HepG2 (cell line): ENCODE measurements around the gene ZFR. TPM values are rescaled to one million over a fixed set of nuclear protein-coding genes. Genes with fewer than 3 reads are reported as not detected.
A peak's percentile ranks its signal among the peaks of the same experiment; 100 is the strongest.

Experiments
- CEBPG ChIP-seq: IDR thresholded peaks from 2 replicates; pipeline ENCODE4 v1.6.1; 2016
- DMAP1 ChIP-seq: IDR thresholded peaks from 2 replicates; pipeline ENCODE4 v1.6.1; 2016
- HHEX ChIP-seq: IDR thresholded peaks from 2 replicates; pipeline ENCODE4 v1.6.1; 2016; ENCODE audit warnings: control low read depth
- PHF21A ChIP-seq: sonication (generic); formaldehyde crosslinking; IDR thresholded peaks from 2 replicates; pipeline ENCODE4 v1.5.0; 2020; ENCODE audit warnings: mild to moderate bottlenecking, missing genetic modification reagents
- TAF1 ChIP-seq: sonication (generic); formaldehyde crosslinking; IDR thresholded peaks from 2 replicates; pipeline ENCODE4 v1.4.0; 2020; ENCODE audit warnings: missing genetic modification reagents
- ZNF205 ChIP-seq: IDR thresholded peaks from 2 replicates; pipeline ENCODE4 v1.6.1; 2018; ENCODE audit warnings: missing biosample characterization, missing genetic modification reagents
- ZNF331 ChIP-seq: sonication (generic); formaldehyde crosslinking; IDR thresholded peaks from 2 replicates; pipeline ENCODE4 v1.4.0; 2020; ENCODE audit warnings: missing genetic modification reagents
- ZNF564 ChIP-seq: sonication (generic); formaldehyde crosslinking; IDR thresholded peaks from 2 replicates; pipeline ENCODE4 v1.8.1; 2023; ENCODE audit warnings: mild to moderate bottlenecking, missing genetic modification reagents
- ZNF605 ChIP-seq: sonication (generic); formaldehyde crosslinking; IDR thresholded peaks from 2 replicates; pipeline ENCODE4 v1.8.0; 2022; ENCODE audit warnings: mild to moderate bottlenecking, missing genetic modification reagents
- ZNF746 ChIP-seq: sonication (generic); formaldehyde crosslinking; IDR thresholded peaks from 2 replicates; pipeline ENCODE4 v1.8.0; 2022; ENCODE audit warnings: mild to moderate bottlenecking, missing genetic modification reagents
- polyA plus RNA-seq, 8 experiments: library from polyadenylated mRNA; depleted of rRNA in 3 of 8; stranded (reverse) in 7 of 8; unstranded in 1 of 8; fragments of >200 nt; fragmentation: Illumina TruSeq in 4 of 8; extraction: Trizol in 4 of 8; gene quantifications; 2 replicates each; pipeline versions ENCODE4 v1.2.1 to v1.2.3, GENCODE V29; 2011 to 2016; ENCODE audit warnings: low read depth in 4 of 8, missing spikeins in 1 of 8, mixed read lengths in 1 of 8; ENCODE audit not compliant: insufficient read depth in 1 of 8
- total RNA-seq, 5 experiments: library from RNA; depleted of rRNA; stranded (reverse); fragments of >200 nt; fragmentation: Illumina TruSeq; extraction: Trizol; gene quantifications; 2 replicates each; pipeline ENCODE4 v1.2.3, GENCODE V29; 2016; ENCODE audit warnings: low read depth in 1 of 5
- TF ChIP-seq, protein P1 (sequence below): sonication (generic); formaldehyde crosslinking; IDR thresholded peaks from 2 replicates; pipeline ENCODE4 v1.5.1; 2020; ENCODE audit warnings: mild to moderate bottlenecking, missing genetic modification reagents, borderline replicate concordance
- TF ChIP-seq, protein P2 (sequence below): sonication (generic); formaldehyde crosslinking; IDR thresholded peaks from 2 replicates; pipeline ENCODE4 v1.5.0; 2020; ENCODE audit warnings: mild to moderate bottlenecking, missing genetic modification reagents
- TF ChIP-seq, protein P3 (sequence below): sonication (generic); formaldehyde crosslinking; IDR thresholded peaks from 2 replicates; pipeline ENCODE4 v1.5.0; 2020; ENCODE audit warnings: mild to moderate bottlenecking, low read depth, missing genetic modification reagents, borderline replicate concordance
- TF ChIP-seq, protein P4 (sequence below): sonication (generic); formaldehyde crosslinking; IDR thresholded peaks from 2 replicates; pipeline ENCODE4 v1.4.0; 2020; ENCODE audit warnings: missing genetic modification reagents
- TF ChIP-seq, protein P5 (sequence below): sonication (generic); formaldehyde crosslinking; IDR thresholded peaks from 2 replicates; pipeline ENCODE4 v1.4.0; 2020; ENCODE audit warnings: mild to moderate bottlenecking, missing genetic modification reagents, borderline replicate concordance
- TF ChIP-seq, protein P6 (sequence below): sonication (generic); formaldehyde crosslinking; IDR thresholded peaks from 2 replicates; pipeline ENCODE4 v1.8.0; 2023; ENCODE audit warnings: mild to moderate bottlenecking, missing genetic modification reagents

Gene ZFR
- total and polyA plus RNA-seq, 2 of the 13 experiments (the other 11 are each of a cell fraction or from before 2014, with no cell fraction given), result 89.0 to 92.8 TPM

DNA sequence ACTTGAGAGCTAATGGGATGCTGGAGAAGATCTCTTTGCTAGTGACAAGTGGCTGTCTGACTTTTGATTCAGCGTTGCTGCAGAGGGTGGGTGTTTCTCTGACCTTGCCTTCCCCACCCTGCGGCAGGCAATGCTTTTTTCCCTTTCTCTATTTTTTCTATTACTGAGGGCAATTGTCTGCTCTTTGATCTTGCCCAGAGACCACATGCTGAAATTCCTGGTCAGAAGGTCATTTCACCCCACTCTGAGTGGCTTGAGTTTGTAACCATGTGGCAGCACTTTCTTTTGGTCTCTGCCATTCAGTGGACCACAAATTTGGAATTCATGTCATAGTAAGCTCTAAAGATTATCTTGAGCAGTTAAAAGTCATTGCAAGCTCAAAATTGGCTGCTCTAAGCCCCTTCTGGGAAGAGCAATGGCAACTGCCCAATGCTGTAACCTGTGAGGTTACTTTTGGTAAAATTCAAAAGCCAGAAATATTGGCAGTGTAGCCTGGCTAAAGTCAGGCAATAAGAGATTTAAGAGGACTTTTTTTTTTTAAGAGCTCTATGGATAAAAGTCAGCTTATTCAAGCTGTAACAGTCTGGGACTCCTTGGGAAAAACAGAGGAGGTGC, 101.4 kb downstream of the ZFR start (continued):
- TF ChIP-seq, protein P1, sequence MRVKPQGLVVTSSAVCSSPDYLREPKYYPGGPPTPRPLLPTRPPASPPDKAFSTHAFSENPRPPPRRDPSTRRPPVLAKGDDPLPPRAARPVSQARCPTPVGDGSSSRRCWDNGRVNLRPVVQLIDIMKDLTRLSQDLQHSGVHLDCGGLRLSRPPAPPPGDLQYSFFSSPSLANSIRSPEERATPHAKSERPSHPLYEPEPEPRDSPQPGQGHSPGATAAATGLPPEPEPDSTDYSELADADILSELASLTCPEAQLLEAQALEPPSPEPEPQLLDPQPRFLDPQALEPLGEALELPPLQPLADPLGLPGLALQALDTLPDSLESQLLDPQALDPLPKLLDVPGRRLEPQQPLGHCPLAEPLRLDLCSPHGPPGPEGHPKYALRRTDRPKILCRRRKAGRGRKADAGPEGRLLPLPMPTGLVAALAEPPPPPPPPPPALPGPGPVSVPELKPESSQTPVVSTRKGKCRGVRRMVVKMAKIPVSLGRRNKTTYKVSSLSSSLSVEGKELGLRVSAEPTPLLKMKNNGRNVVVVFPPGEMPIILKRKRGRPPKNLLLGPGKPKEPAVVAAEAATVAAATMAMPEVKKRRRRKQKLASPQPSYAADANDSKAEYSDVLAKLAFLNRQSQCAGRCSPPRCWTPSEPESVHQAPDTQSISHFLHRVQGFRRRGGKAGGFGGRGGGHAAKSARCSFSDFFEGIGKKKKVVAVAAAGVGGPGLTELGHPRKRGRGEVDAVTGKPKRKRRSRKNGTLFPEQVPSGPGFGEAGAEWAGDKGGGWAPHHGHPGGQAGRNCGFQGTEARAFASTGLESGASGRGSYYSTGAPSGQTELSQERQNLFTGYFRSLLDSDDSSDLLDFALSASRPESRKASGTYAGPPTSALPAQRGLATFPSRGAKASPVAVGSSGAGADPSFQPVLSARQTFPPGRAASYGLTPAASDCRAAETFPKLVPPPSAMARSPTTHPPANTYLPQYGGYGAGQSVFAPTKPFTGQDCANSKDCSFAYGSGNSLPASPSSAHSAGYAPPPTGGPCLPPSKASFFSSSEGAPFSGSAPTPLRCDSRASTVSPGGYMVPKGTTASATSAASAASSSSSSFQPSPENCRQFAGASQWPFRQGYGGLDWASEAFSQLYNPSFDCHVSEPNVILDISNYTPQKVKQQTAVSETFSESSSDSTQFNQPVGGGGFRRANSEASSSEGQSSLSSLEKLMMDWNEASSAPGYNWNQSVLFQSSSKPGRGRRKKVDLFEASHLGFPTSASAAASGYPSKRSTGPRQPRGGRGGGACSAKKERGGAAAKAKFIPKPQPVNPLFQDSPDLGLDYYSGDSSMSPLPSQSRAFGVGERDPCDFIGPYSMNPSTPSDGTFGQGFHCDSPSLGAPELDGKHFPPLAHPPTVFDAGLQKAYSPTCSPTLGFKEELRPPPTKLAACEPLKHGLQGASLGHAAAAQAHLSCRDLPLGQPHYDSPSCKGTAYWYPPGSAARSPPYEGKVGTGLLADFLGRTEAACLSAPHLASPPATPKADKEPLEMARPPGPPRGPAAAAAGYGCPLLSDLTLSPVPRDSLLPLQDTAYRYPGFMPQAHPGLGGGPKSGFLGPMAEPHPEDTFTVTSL (CRISPR knock-in tag), result no peak
- TF ChIP-seq ZNF331 (peak; percentile 60; the same call in 1 of the 2 replicates), TAF1 (CRISPR knock-in tag) (no peak), PHF21A (CRISPR knock-in tag) (peak; percentile 16; the same call in 1 of the 2 replicates), HHEX (CRISPR knock-in tag) (no peak), ZNF605 (CRISPR knock-in tag) (no peak), ZNF746 (CRISPR knock-in tag) (no peak), ZNF564 (CRISPR knock-in tag) (no peak), CEBPG (CRISPR knock-in tag) (peak; percentile 30; the same call in 1 of the 2 replicates), DMAP1 (peak; percentile 79; the same call in 1 of the 2 replicates), ZNF205 (CRISPR knock-in tag) (no peak)
- TF ChIP-seq, protein P2, sequence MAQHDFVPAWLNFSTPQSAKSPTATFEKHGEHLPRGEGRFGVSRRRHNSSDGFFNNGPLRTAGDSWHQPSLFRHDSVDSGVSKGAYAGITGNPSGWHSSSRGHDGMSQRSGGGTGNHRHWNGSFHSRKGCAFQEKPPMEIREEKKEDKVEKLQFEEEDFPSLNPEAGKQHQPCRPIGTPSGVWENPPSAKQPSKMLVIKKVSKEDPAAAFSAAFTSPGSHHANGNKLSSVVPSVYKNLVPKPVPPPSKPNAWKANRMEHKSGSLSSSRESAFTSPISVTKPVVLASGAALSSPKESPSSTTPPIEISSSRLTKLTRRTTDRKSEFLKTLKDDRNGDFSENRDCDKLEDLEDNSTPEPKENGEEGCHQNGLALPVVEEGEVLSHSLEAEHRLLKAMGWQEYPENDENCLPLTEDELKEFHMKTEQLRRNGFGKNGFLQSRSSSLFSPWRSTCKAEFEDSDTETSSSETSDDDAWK (CRISPR knock-in tag), result no peak
- TF ChIP-seq, protein P3, sequence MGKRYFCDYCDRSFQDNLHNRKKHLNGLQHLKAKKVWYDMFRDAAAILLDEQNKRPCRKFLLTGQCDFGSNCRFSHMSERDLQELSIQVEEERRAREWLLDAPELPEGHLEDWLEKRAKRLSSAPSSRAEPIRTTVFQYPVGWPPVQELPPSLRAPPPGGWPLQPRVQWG, result no peak
- TF ChIP-seq, protein P4, sequence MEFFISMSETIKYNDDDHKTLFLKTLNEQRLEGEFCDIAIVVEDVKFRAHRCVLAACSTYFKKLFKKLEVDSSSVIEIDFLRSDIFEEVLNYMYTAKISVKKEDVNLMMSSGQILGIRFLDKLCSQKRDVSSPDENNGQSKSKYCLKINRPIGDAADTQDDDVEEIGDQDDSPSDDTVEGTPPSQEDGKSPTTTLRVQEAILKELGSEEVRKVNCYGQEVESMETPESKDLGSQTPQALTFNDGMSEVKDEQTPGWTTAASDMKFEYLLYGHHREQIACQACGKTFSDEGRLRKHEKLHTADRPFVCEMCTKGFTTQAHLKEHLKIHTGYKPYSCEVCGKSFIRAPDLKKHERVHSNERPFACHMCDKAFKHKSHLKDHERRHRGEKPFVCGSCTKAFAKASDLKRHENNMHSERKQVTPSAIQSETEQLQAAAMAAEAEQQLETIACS, result no peak
- TF ChIP-seq, protein P5, sequence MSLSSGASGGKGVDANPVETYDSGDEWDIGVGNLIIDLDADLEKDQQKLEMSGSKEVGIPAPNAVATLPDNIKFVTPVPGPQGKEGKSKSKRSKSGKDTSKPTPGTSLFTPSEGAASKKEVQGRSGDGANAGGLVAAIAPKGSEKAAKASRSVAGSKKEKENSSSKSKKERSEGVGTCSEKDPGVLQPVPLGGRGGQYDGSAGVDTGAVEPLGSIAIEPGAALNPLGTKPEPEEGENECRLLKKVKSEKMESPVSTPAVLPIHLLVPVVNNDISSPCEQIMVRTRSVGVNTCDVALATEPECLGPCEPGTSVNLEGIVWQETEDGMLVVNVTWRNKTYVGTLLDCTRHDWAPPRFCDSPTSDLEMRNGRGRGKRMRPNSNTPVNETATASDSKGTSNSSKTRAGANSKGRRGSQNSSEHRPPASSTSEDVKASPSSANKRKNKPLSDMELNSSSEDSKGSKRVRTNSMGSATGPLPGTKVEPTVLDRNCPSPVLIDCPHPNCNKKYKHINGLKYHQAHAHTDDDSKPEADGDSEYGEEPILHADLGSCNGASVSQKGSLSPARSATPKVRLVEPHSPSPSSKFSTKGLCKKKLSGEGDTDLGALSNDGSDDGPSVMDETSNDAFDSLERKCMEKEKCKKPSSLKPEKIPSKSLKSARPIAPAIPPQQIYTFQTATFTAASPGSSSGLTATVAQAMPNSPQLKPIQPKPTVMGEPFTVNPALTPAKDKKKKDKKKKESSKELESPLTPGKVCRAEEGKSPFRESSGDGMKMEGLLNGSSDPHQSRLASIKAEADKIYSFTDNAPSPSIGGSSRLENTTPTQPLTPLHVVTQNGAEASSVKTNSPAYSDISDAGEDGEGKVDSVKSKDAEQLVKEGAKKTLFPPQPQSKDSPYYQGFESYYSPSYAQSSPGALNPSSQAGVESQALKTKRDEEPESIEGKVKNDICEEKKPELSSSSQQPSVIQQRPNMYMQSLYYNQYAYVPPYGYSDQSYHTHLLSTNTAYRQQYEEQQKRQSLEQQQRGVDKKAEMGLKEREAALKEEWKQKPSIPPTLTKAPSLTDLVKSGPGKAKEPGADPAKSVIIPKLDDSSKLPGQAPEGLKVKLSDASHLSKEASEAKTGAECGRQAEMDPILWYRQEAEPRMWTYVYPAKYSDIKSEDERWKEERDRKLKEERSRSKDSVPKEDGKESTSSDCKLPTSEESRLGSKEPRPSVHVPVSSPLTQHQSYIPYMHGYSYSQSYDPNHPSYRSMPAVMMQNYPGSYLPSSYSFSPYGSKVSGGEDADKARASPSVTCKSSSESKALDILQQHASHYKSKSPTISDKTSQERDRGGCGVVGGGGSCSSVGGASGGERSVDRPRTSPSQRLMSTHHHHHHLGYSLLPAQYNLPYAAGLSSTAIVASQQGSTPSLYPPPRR (CRISPR knock-in tag), result no peak
- TF ChIP-seq, protein P6, sequence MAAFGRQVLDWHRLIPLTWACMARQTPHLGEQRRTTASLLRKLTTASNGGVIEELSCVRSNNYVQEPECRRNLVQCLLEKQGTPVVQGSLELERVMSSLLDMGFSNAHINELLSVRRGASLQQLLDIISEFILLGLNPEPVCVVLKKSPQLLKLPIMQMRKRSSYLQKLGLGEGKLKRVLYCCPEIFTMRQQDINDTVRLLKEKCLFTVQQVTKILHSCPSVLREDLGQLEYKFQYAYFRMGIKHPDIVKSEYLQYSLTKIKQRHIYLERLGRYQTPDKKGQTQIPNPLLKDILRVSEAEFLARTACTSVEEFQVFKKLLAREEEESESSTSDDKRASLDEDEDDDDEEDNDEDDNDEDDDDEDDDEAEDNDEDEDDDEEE (CRISPR knock-in tag), result no peak
